ENCODE results near the gene DUSP9. TPM values are rescaled to one million over a fixed set of nuclear protein-coding genes. Genes with fewer than 3 reads are reported as not detected.
"Not testable (repeated sequence)": the region's sequence is repeated elsewhere in the genome, so short reads cannot be mapped to it uniquely, and the experiment has no call there.

The DUSP9 gene
- polyA plus RNA-seq (ENCODE audit: insufficient read length), result 0.14 TPM

GRCh38 chrX:153646620-153647373 lies at the start of gene DUSP9:
Gene DUSP9 (plus strand): TSS chrX:153647203. CDS start chrX:153647954, 751 bp downstream.
- no peak for DNase-seq

- no peak for DNase-seq
These were observed 48.3 kb upstream of the DUSP9 start, which contains the start of gene CCNQ for GRCh38 chrX:153598541-153599191. Gene CCNQ (minus strand): TSS chrX:153599139. CDS start chrX:153599073, 66 bp downstream.

GRCh38 chrX:153599192-153600031 lies 47.6 kb upstream of the DUSP9 start:
- DNase-seq, result peak; percentile 91

GRCh38 chrX:153600032-153600373 lies 47.0 kb upstream of the DUSP9 start:
- DNase-seq, result no peak

GRCh38 chrX:153600921-153601320 lies 46.1 kb upstream of the DUSP9 start:
- no peak for DNase-seq

GRCh38 chrX:153601511-153602110 lies 45.4 kb upstream of the DUSP9 start:
- DNase-seq, result no peak

- DNase-seq, result no peak
These were observed 44.4 kb upstream of the DUSP9 start for GRCh38 chrX:153602601-153603000.

GRCh38 chrX:153603131-153603656 lies 43.8 kb upstream of the DUSP9 start:
- DNase-seq, result no peak

GRCh38 chrX:153604666-153605380 lies 42.2 kb upstream of the DUSP9 start:
- not testable (repeated sequence) for DNase-seq

- DNase-seq, result no peak
These were observed 40.5 kb upstream of the DUSP9 start for GRCh38 chrX:153606503-153606902.

GRCh38 chrX:153608376-153608775 lies 38.6 kb upstream of the DUSP9 start:
- no peak for DNase-seq

GRCh38 chrX:153608806-153609205 lies 38.2 kb upstream of the DUSP9 start:
- DNase-seq, result no peak

- DNase-seq, result peak; percentile 77
These were observed 36.8 kb upstream of the DUSP9 start for GRCh38 chrX:153609917-153610835.

- DNase-seq, result no peak
These were observed 36.2 kb upstream of the DUSP9 start for GRCh38 chrX:153610836-153611213.

- DNase-seq, result no peak
These were observed 35.5 kb upstream of the DUSP9 start for GRCh38 chrX:153611298-153612095.

GRCh38 chrX:153612413-153612812 lies 34.6 kb upstream of the DUSP9 start:
- DNase-seq, result no peak

GRCh38 chrX:153614818-153615217 lies 32.2 kb upstream of the DUSP9 start:
- DNase-seq, result no peak

GRCh38 chrX:153620576-153620975 lies 26.4 kb upstream of the DUSP9 start:
- no peak for DNase-seq

GRCh38 chrX:153621949-153622598 lies 24.9 kb upstream of the DUSP9 start:
- no peak for DNase-seq

Measured in hindlimb muscle (tissue), 1 donor.